ENCODE results near the gene KDM1A. TPM values are rescaled to one million over a fixed set of nuclear protein-coding genes. Genes with fewer than 3 reads are reported as not detected.

The KDM1A gene
- total and polyA plus RNA-seq, 10 of the 15 experiments (the other 5 are each of a cell fraction or from before 2014, with no cell fraction given): 39.2 to 118 (median 98.9) TPM

- TF ChIP-seq BHLHE40 (IDR thresholded peaks at IDR 0.05; ENCODE audit: borderline replicate concordance in 1 of 2, low read depth in 2 of 2, low read length in 1 of 2) (no peak), JUNB (IDR thresholded peaks at IDR 0.05) (no peak), POLR2A (IDR thresholded peaks at IDR 0.05; ENCODE audit: low read depth, low read length) (no peak), ZNF24 (IDR thresholded peaks at IDR 0.05) (no peak), CBFB (IDR thresholded peaks at IDR 0.05; ENCODE audit: low read depth) (no peak)
- TF ChIP-seq, protein P1, sequence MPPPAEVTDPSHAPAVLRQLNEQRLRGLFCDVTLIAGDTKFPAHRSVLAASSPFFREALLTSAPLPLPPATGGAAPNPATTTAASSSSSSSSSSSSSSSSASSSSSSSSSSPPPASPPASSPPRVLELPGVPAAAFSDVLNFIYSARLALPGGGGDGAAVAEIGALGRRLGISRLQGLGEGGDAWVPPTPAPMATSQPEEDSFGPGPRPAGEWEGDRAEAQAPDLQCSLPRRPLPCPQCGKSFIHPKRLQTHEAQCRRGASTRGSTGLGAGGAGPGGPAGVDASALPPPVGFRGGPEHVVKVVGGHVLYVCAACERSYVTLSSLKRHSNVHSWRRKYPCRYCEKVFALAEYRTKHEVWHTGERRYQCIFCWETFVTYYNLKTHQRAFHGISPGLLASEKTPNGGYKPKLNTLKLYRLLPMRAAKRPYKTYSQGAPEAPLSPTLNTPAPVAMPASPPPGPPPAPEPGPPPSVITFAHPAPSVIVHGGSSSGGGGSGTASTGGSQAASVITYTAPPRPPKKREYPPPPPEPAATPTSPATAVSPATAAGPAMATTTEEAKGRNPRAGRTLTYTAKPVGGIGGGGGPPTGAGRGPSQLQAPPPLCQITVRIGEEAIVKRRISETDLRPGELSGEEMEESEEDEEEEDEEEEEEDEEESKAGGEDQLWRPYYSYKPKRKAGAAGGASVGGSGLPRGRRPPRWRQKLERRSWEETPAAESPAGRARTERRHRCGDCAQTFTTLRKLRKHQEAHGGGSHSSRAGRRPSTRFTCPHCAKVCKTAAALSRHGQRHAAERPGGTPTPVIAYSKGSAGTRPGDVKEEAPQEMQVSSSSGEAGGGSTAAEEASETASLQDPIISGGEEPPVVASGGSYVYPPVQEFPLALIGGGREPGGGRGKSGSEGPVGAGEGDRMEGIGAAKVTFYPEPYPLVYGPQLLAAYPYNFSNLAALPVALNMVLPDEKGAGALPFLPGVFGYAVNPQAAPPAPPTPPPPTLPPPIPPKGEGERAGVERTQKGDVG (CRISPR knock-in tag; IDR thresholded peaks at IDR 0.05): no peak
These were observed 70.8 kb downstream of the KDM1A start (continued) for GRCh38 chr1:23090056-23090455.

- in situ Hi-C loops (cut with MboI) (no loop called here), intact Hi-C loops (cut with micrococcal nuclease; ENCODE audit: unreplicated experiment) (no loop called here)
- H3K4me1 ChIP-seq (ENCODE audit: control insufficient read depth, insufficient read depth, low read length): no peaks in the 10 kb centered on the region
- no peaks in the 10 kb centered on the region for H4K20me1 ChIP-seq (ENCODE audit: control insufficient read depth, insufficient read depth)
- 88% methylated on average over 7 of the region's 7 CpGs for WGBS (ENCODE audit: insufficient coverage, insufficient replicate concordance, low lambda C conversion rate, missing lambda C conversion rate)
- ATAC-seq: no peak
- no peak overlapping the region for H3K9ac ChIP-seq (ENCODE audit: control insufficient read depth, insufficient read depth, low read length)
- no peak overlapping the region for H3K4me3 ChIP-seq
- ChIA-PET SMC1A (ENCODE audit: uncharacterized antibody, unreplicated experiment) (interaction anchor here (5.8 kb wide), 1 partner anchor 93 kb away, joined by 110 read pairs; no protein-coding TSS in a partner anchor), CTCF (interaction anchor here (20.3 kb wide), 1 partner anchor 90 kb away, joined by 961 read pairs; no protein-coding TSS in a partner anchor), RAD21 (ENCODE audit: unreplicated experiment) (interaction anchor here (1.4 kb wide), 1 partner anchor 93 kb away, joined by 4 read pairs; no protein-coding TSS in a partner anchor), POLR2A (no interaction called here)
- H3K9me3 ChIP-seq (replicated peaks; ENCODE audit: control insufficient read depth, insufficient read depth, low read length): no peaks in the 10 kb centered on the region
- no peak overlapping the region for H3K4me2 ChIP-seq (ENCODE audit: control insufficient read depth, insufficient read depth)
- no peak for DNase-seq (ENCODE audit: low read depth, low spot score)
- H2AFZ ChIP-seq (ENCODE audit: control insufficient read depth, low read depth, low read length): no peak overlapping the region
- no peaks in the 10 kb centered on the region for H3K27me3 ChIP-seq (replicated peaks in 1 of 2; ENCODE audit: control insufficient read depth in 2 of 2, insufficient read depth in 2 of 2, low read length in 1 of 2)
- H3K79me2 ChIP-seq (ENCODE audit: control insufficient read depth, insufficient read depth, low read length): no peaks in the 10 kb centered on the region
- BruUV-seq (replicated peaks): no TSS peak
- H3K36me3 ChIP-seq (ENCODE audit: control insufficient read depth in 2 of 2, insufficient read depth in 2 of 2, low read length in 1 of 2): peaks cover 14 to 22% of the 10 kb centered on the region in 2 experiments
- H3K27ac ChIP-seq (ENCODE audit: control insufficient read depth, insufficient read depth): no peak overlapping the region
- FAIRE-seq: no peak
- TF ChIP-seq BMI1 (IDR thresholded peaks at IDR 0.05; ENCODE audit: borderline replicate concordance) (no peak), PML (IDR thresholded peaks at IDR 0.05; ENCODE audit: low read length) (no peak), KDM1A (IDR thresholded peaks at IDR 0.05; ENCODE audit: borderline replicate concordance) (no peak), YY1 (IDR thresholded peaks at IDR 0.05; ENCODE audit: low read depth, low read length) (no peak), RFX5 (IDR thresholded peaks at IDR 0.05; ENCODE audit: low read depth, low read length) (no peak), CEBPB (IDR thresholded peaks at IDR 0.05; ENCODE audit: borderline replicate concordance in 1 of 2, low read depth in 2 of 2, low read length in 2 of 2) (no peak), EZH2 (IDR thresholded peaks at IDR 0.05; ENCODE audit: borderline replicate concordance, control insufficient read depth, low read depth, low read length) (no peak), TCF3 (IDR thresholded peaks at IDR 0.05; ENCODE audit: borderline replicate concordance, insufficient read depth, low read depth, low read length) (no peak), SRF (IDR thresholded peaks at IDR 0.05; ENCODE audit: low read depth in 2 of 2, low read length in 2 of 2) (no peak), MLLT1 (IDR thresholded peaks at IDR 0.05) (no peak), ZBTB11 (CRISPR knock-in tag; IDR thresholded peaks at IDR 0.05) (no peak)
These were observed 72.3 kb downstream of the KDM1A start for GRCh38 chr1:23091545-23091944.

All from GM12878 (cell line).